NCI-H1694 treated with DMSO at 0.1 percent for 48 hours (cell line): ENCODE measurements around the gene HOMER2.
"Not testable (repeated sequence)": the region's sequence is repeated elsewhere in the genome, so short reads cannot be mapped to it uniquely, and the experiment has no call there.

Source experiments
- DNase-seq: peaks from one replicate; lab custom pipeline; 2025; lab: John Stamatoyannopoulos, UW

The HOMER2 gene

DNA sequence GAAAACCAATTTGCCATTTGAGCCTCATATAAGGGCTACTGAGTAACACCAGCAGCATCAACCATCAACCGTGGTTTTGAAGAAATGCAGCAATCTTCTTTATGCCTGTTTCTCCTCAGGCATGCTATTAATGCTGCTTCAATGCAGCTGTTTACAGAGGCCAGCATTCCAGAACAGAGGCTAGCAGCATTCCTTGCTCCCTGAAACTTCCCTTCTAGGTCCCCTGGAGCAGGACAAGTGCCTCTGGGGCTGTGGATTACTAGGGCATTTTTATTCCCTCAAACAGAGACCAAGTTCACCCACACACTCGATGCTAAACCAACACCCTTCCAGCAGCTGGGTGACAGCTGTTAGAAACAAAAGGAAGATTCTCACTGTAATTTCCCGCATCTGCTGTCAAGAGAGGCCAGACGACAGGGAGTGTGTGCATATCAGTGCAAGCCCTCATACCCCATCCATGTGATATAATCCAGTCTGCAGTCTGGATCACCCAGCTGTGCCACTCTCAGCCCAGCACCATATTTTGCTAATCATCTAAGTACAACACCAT is 57.5 kb downstream of the HOMER2 start:
- DNase-seq = no peak

DNA sequence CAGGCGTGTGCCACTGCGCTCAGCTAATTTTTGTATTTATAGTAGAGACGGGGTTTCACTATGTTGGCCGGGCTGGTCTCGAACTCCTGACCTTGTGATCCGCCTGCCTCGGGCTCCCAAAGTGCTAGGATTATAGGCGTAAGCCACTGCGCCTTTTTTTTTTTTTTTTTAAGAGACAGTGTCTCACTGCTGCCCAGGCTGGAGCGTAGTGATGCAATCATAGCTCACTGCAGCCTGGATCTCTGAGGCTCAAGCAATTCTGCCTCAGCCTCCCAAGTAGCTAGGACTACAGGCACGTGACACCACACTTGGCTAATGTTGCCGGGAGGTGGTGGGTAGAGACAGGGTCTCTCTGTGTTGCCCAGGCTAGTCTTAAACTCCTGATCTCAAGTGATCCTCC is 59.0 kb downstream of the HOMER2 start:
- not testable (repeated sequence) for DNase-seq

DNA sequence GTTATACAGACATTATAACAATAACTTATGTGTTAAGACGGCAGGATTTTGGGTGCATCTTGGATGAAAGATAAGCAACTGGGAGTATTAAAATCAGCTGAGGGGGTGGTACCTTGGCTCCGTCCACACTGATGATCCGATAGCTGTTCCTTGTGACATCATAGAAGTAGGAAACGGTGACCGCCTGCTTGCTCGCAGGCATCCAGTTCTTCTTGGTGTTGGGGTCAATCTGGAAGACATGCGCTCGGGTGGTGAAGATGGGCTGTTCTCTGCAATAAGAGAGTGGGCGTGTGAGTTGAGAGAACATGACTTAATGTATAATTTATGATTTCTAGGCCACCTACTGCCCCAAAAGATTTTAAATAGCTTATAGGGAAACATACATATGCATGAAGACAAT is 59.9 kb downstream of the HOMER2 start:
- no peak for DNase-seq

DNA sequence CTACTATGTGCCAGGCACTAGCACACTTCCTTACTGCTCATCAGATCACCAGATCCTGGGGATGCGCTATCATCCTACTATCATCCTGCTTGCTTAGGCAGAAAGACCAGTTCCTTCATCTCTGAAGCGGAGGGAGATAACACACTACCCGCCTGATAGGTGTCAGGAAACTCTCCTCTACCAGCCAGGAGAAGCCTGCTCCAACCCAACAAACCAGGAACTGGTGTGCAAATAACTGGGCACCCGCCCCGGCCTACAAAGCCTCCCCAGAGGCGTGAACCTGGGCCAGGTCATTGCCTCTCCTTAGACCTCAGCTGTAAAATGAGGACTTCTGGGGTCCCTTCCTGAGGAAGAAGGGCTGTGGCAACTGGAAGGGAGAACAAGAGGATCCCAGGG is 61.5 kb downstream of the HOMER2 start:
- no peak for DNase-seq

DNA sequence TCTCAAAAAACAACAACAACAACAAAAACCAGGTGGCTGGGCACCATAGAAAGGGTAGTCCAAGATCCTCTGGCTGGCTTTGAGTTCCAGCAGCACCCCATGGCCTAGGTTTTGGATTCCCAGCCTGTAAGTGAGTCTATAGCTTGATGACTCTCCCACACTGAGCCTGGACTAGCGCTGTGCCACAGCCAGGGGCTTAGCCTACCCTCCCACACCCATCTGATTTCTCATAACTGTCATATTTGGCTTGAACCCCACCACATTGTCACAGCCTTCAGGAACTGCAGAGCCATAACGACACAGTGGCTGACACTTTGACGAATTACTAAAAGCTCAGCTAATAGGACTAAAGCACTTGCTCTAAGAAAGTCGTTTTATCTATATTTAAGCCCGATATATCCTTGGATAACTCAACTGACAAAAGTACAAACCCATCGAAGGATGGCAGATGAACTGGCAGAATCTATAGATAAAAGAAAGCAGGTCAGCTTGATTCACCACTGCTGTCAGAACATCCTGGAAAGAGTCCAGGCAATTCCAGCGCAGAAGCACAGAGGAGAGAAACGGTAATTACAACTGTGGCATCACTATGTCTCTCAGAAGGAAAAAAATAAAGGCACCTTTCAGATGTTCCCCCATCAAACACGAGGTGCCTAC is 62.1 kb downstream of the HOMER2 start:
- DNase-seq = peak; percentile 12

DNA sequence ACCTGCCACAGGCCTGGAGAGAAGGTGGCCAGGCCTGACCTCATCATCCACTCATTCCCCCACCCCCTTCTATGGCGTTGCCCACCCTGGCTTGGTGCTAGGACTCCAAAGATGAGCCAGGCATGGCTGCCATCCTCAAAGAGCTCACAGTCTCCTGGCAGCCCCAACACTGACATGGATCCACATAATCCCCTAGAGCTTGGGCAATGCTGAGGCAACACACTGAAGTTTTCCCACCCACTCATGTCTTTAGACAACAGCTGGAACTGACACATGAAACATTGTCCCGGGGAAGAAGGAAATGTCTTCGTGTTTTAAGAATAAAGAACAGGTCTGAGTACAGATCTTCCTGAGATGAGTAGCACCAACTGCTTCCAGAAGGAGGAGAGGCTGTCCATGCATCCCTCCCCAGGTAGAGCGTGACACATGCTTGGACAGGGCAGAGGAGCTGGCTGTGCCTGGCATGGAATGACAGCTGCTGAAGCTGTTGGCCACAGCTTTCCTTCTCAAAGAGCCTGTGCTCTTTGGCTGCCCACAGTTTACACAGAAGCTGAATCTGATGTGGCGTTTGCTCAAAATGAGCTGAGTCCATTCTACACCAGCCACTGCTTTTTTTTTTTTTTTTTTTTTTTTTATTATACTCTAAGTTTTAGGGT is 70.1 kb downstream of the HOMER2 start:
- DNase-seq = no peak

DNA sequence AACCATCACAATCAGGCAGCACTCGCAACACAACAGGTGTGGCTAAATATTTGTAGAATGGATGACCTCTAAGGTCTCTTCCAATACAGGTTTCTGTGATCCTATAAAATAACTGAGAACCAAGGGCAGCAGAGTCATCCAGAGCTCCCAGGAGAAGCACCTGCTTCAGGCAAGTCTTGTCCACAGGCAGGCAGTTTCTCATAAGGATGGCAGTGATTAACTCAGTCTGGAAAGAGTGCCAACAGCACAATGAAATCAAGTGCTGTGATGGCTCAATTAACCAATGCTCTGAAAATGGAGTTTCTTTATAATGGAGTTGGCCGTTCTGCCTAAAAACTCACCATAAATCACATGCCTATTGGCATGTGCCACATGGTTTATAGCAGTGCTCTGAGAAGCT is 70.8 kb downstream of the HOMER2 start:
- DNase-seq = no peak

DNA sequence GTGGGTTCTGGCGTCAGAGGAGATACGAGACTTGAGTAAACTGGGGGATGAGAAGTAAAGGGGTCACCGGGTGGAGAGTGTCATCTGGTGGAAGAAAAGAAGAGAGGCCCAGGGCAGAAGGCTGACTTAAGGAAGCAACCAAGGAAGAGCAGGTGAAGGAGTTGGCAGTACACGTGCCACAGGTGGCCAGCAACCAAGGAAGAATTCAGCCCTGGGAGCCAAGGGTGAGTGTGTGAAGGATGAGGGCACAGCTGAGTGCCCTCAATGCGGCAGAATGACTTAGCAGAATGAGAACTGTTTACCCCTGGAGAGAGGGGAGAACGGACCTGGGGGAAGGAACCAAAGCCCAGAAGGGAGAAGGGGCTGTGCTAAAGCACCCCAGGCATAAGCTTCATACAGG is 71.8 kb downstream of the HOMER2 start:
- DNase-seq = no peak

DNA sequence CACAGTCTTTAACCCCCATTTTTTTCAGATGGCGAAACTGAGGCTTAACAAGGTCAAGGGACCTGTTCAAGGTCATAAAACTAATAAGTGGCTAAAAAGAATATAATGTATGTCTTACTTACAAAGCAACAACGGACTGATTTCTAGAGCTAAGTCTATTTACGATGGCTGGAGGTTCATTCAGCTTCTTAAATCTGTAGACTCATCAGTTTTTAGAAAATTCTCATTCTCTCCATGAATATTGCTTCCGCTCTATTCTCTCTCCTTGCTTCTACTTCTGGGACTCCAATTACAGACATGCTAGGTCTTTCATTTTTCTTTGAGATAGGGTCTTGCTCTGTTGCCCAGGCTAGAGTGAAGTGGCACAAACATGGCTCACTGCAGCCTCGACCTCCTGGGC is 74.2 kb downstream of the HOMER2 start:
- no peak for DNase-seq

DNA sequence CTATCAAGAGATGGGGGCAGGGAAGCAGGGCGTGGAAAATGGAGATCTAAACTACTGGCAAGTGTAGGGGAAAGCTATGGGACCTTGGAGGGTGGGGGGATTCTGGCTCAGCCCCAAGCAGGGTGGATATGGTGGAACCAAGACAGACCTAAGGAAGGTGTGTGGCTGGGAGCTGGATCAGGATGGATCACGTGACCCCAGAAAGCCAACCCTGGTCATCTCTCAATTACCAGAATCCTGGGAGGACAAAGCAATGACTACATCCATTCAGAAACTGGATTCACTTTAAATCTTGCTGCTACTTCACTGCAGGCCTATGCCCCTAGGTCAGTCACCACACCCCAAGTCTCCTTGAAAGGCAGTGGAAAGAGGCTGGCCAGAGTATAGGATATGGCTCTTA is 74.7 kb downstream of the HOMER2 start:
- no peak for DNase-seq

DNA sequence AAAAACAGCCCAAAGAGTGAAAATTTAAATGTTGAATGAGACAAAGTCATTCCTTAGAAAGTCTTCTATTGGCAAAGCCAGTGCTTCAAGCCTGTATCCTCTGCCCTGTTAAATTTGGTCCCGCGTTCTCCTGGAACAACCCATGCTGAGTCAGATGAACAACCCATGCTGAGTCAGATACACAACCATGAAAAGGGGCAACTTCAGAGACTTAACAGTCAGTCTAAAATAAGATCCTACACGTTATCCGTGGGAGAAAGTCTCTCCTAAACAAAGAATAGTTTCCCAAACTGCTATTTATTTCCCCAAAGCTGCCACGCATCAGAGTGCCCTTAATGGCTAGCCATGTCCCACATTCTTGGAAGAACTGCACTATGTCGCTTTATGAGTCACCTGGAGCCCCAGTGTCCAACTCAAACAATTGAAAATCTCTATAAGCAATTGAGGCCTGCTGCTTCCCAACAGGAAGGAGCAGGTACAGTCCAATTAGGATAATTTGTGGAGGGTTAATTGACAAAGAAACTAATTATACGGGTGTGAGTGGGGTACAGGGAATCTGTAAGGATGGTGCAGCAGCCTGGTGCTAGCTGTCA is 77.0 kb downstream of the HOMER2 start:
- no peak for DNase-seq

DNA sequence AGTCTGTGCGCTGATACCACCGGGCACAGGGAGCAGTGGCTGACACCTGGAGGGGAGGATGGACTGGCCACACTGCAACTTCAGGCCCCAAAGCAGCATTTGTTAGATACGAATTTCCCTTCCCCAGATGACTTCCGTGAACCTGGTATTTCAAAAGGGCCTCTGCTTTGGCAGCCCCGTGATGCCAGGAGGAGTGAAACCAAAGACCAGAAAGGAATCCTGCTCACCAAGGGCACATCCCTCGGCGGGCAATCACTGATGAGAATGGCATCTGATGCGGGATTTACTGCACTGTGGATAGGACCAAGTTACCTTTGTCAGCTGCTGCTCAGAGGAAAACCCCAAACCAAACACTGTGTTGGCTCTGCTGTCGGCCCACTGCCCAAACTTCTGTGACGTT is 77.6 kb downstream of the HOMER2 start:
- DNase-seq = no peak

DNA sequence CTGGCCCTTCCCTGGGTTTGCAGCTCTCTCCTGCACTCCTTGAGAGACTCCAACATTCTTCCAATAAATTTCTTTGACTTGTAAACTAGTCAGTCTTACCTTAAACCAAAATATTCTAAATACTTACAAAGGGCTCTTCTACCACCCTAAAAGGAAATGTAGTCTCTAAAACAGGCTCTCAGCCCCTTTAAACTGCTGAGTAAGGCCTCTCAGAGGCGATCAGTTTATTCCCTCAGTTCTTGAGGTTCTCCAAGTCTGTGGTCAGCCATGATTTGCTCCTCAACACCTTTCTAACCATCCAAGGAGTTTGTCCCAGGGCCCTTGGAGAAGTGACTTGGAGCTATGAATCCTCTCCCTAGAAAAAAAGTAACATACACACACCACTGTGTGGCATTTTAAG is 78.3 kb downstream of the HOMER2 start:
- DNase-seq = no peak

DNA sequence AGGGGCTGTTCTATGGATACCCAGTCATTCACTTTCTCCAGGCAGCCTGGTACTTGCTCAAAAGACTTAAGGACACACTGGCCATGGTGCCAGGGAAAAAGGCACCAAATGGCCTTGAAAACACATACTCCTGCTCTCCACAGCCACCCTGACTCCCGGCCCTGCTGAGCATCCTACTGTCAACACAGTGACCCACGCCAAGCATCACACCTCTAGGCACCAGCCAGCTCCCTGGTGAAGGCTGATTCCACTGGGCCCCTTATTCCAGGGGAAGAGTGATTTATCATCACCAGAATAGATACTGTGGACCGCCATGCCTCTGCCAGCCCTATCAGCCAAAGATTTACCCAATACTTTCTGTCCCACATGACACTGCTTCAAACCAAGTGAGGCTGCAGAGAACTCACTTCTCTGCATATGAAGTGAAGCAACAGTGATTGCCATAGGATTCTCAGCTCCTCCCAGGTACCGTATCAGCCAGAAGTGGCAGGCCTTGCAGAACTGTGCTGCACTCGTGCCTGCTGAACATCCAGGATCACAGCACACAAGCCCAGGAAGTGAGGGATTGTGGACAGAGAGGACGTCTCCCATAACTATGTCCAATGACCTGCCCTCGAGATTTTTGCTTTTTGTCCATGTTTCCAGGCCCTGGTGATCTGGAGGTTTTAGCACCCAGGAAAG is 79.4 kb downstream of the HOMER2 start:
- no peak for DNase-seq

DNA sequence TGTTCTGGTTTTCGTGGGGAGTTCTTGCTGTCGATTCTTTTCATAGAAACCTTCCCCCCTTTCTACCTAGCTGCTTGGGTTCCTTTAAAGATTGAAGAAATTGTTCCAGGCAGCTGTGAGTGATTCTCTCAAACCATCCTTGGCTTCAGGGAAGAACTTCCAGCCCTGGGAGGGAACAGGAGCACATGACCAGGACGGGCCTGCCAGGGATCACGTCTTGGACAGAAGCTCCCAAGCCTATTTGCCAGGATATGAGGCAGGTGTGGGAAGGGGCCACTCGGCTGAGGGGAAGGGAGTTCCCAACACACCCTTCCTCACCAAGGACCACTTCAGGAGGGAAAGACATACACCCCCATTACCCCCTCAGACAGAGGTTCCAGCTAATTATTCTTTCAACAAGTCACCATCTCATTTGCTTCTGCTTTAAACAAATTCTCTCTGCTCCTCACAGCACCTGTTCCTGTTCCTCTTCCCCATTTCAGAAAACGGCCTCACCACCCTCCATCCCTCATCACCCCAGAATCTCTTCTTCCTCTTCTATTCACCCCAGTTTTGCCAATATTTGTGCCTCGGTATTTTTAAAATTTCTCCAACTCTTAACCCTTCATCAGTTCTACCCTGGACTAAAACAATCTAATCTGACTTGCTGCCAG is 80.6 kb downstream of the HOMER2 start:
- DNase-seq = no peak

DNA sequence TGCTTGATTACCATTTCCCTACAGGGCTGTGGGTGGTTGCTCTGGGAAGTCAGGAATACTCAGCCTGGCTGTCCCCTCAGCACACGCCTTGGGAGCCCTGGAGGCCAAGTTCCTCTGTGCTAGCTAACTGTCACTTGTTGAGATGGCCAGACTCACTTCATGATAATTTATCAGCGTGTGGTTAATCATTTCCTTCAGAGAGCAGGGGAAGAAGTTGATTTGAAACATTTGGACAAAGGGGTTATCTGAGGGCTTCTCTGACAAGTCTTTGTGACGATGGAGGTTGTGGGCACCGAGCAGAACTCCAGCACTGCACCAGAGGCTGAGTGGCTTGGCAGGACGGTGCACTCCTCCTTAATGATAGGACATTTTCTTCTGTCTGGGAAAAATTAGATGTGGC is 81.2 kb downstream of the HOMER2 start:
- no peak for DNase-seq

DNA sequence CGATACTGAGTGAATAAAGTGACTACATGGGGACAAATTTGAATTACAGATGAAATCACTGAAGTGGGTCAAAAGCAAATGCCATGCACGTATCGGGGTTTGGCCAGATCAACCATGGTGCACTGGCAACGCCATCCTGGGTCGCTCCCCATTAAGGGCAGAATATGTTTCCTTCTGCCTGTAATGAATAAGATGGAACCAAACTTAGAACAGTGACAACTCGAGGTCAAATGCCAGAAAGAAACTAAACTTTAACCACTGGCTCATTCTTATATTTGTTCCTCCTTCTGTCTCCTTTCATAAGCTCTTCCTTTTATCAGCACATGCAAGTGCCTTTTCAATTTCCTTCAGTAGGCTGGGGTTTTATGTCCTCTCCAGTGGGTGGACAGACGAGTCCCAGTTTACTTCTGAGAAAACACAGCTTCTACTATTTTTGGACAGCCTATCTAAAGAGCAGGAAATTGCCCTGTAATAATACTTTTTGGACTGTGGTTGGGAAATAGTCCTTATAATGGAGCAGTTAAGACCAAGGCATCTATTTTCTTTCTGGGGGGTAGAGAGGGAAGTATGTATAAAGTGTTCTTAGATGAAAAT is 81.7 kb downstream of the HOMER2 start:
- DNase-seq = no peak

DNA sequence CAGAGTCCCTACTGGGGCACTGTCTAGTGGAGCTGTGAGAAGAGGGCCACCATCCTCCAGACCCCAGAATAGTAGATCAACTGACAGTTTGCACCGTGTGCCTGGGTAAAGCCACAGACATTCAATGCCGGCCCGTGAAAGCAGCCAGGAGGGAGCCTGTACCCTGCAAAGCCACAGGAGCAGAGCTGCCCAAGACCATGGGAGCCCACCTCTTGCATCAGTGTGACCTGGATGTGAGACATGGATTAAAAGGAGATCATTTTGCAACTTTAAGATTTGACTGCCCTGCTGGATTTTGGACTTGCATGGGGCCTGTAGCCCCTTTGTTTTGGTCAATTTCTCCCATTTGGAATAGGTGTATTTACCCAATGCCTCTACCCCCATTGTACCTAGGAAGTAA is 86.5 kb downstream of the HOMER2 start:
- not testable (repeated sequence) for DNase-seq

DNA sequence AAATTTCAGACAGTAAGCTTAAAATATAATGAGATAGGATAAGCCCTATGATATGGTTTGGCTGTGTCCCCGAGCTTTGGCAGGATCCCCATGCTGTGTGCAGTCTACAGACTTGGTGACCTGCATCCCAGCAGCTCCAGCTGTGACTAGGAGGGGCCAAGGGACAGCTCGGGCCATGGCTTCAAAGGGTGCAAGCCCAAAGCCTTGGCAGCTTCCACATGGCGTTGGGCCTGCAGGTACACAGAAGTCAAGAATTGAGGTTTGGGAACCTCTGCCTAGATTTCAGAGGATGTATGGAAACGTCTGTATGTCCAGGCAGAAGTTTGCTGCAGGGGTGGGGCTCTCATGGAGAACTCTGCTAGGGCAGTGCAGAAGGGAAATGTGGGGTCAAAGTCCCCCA is 86.9 kb downstream of the HOMER2 start:
- DNase-seq = not testable (repeated sequence)

DNA sequence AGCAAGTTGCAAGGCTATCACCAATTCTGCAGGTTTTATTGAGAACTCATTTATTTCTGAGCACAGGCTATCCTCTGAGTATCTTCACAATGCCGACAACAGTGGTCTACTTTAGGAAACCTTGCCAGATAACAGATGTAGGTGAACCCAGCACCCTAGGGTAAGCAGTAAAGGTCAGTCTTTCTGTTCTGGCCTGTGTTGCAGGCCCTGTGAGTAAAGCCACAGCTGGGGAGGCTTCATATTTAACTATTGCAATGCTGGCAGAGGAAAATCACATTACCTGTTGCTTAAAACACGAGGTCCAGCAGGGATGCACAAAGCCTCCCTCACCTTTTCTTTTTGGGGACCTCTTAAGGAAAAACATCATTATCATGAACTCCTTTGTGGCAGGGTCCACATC is 87.6 kb downstream of the HOMER2 start:
- DNase-seq = no peak

DNA sequence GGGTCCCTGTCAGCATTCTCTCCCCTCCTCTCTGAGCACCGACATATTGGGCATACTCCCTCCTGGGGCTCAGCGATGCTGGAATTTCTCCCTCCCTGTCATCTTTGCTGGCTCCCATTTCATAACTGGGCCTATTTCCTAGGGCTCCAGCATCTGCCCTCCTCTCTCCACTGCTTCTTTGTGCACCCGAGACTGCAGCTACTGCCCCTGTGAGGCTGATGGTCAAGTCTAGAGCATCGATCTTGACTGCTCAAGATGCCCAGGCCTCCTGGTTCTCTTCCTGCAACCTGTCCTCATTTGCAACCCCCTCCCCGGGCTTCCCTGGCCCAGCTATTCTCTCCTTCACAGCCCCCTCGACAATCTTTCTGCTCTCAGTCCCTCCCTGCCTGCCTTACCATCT is 89.6 kb downstream of the HOMER2 start:
- no peak for DNase-seq

DNA sequence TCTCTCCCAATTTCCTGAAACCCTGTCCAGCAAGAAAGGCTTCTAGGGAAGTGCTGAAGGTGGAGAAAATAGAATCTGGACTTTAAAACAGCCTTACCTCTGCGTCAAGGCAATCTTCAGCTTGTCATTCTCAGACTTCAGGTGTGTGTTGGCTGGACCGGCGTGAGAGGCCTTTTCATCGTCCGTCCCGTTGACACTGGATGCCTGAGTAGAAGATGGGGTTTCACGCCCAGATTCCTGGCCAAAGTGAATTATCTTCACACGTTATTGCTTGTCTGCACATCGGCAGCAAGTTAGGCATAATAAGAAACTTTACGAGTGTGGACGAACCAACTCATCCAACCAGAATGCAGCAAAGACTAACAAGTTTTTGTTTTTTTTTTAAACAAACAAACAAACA is 93.6 kb downstream of the HOMER2 start:
- no peak for DNase-seq
